Osteoblast (primary cell): Measurements from ENCODE around the gene IPPK. TPM values are rescaled to one million over a fixed set of nuclear protein-coding genes. Genes with fewer than 3 reads are reported as not detected.

Source experiments
- DNase-seq: peaks from one replicate; pipeline ENCODE4 v3.0.0; 2011; ENCODE audit warnings: low spot score, mixed read lengths; ENCODE audit not compliant: insufficient read length; ENCODE audit errors: missing footprints
- H2AFZ ChIP-seq: 2 replicates; pipeline ENCODE4 v1.6.0; 2011; ENCODE audit warnings: mild to moderate bottlenecking, low read length
- H3K27ac ChIP-seq: 2 replicates; pipeline ENCODE4 v1.5.1; 2011; ENCODE audit warnings: mild to moderate bottlenecking, low read depth, low read length, moderate library complexity
- H3K27me3 ChIP-seq: 2 replicates; pipeline ENCODE4 v1.6.0; 2012; ENCODE audit warnings: mild to moderate bottlenecking, control low read depth, inconsistent platforms, low read length, moderate library complexity; ENCODE audit not compliant: insufficient read depth
- H3K36me3 ChIP-seq: 2 replicates; pipeline ENCODE4 v1.5.1; 2011; ENCODE audit warnings: mild to moderate bottlenecking, low read length, control low read depth, moderate library complexity; ENCODE audit not compliant: insufficient read depth
- H3K4me1 ChIP-seq: 2 replicates; pipeline ENCODE4 v1.5.1; 2011; ENCODE audit warnings: mild to moderate bottlenecking, low read length, control low read depth, moderate library complexity; ENCODE audit not compliant: insufficient read depth
- H3K4me2 ChIP-seq: 2 replicates; pipeline ENCODE4 v1.6.0; 2011; ENCODE audit warnings: mild to moderate bottlenecking, low read length; ENCODE audit not compliant: insufficient read depth
- H3K4me3 ChIP-seq: fragments of 200-600 bp; sonication (generic); 3 replicates; pipeline ENCODE4 v1.5.1; 2012; ENCODE audit warnings: mild to moderate bottlenecking, low read length, inconsistent platforms; ENCODE audit not compliant: insufficient read depth
- H3K79me2 ChIP-seq: 2 replicates; pipeline ENCODE4 v1.6.0; 2012; ENCODE audit warnings: mild to moderate bottlenecking, low read length, control low read depth, inconsistent platforms; ENCODE audit not compliant: insufficient read depth
- H3K9me3 ChIP-seq: 2 replicates; pipeline ENCODE4 v1.5.1; 2011; ENCODE audit warnings: low read depth, low read length, control low read depth
- H4K20me1 ChIP-seq: 2 replicates; pipeline ENCODE4 v1.6.0; 2012; ENCODE audit warnings: mild to moderate bottlenecking, low read length, control low read depth; ENCODE audit not compliant: insufficient read depth
- total RNA-seq: library from RNA; depleted of rRNA; stranded (reverse); fragments of >200 nt; gene quantifications from 2 replicates; pipeline ENCODE4 v1.2.3, GENCODE V29; 2012
- TF ChIP-seq, protein P1 (sequence below): IDR thresholded peaks from 2 replicates; pipeline ENCODE4 v1.5.1; 2011; ENCODE audit warnings: mild to moderate bottlenecking, low read depth, low read length, moderate library complexity; ENCODE audit errors: extremely low read depth

IPPK gene
- total RNA-seq, 1 donor = 9.4 TPM

DNA sequence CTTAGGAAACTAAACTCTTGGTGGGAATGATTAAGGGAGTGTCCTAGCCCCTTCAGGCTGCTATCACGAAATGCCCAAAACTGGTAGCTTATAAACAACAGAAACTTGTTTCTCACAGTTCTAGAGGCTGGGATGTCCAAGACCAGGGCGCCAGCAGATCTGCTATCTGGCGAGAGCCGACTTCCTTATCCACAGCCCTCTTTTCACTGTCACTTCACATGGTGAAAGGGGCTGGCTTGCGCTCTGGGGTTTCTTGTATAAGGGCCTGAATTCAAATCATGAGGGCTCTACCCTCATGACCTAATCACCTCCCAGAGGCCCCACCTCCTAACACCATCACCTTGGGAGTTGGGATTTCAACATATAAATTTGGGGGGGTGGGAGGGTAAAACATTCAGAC is 49.1 kb downstream of the IPPK start:
- TF ChIP-seq, protein P1, sequence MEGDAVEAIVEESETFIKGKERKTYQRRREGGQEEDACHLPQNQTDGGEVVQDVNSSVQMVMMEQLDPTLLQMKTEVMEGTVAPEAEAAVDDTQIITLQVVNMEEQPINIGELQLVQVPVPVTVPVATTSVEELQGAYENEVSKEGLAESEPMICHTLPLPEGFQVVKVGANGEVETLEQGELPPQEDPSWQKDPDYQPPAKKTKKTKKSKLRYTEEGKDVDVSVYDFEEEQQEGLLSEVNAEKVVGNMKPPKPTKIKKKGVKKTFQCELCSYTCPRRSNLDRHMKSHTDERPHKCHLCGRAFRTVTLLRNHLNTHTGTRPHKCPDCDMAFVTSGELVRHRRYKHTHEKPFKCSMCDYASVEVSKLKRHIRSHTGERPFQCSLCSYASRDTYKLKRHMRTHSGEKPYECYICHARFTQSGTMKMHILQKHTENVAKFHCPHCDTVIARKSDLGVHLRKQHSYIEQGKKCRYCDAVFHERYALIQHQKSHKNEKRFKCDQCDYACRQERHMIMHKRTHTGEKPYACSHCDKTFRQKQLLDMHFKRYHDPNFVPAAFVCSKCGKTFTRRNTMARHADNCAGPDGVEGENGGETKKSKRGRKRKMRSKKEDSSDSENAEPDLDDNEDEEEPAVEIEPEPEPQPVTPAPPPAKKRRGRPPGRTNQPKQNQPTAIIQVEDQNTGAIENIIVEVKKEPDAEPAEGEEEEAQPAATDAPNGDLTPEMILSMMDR = no peak
- Histone ChIP-seq H2AFZ (no peak overlapping the region), H3K4me3 (no peak overlapping the region), H3K4me1 (no peaks in the 10 kb centered on the region), H3K27me3 (no peaks in the 10 kb centered on the region), H3K27ac (no peak overlapping the region), H3K79me2 (no peaks in the 10 kb centered on the region), H3K4me2 (no peak overlapping the region), H4K20me1 (peaks cover 6% of the 10 kb centered on the region), H3K9me3 (no peaks in the 10 kb centered on the region), H3K36me3 (peaks cover 67% of the 10 kb centered on the region)
- DNase-seq = no peak

DNA sequence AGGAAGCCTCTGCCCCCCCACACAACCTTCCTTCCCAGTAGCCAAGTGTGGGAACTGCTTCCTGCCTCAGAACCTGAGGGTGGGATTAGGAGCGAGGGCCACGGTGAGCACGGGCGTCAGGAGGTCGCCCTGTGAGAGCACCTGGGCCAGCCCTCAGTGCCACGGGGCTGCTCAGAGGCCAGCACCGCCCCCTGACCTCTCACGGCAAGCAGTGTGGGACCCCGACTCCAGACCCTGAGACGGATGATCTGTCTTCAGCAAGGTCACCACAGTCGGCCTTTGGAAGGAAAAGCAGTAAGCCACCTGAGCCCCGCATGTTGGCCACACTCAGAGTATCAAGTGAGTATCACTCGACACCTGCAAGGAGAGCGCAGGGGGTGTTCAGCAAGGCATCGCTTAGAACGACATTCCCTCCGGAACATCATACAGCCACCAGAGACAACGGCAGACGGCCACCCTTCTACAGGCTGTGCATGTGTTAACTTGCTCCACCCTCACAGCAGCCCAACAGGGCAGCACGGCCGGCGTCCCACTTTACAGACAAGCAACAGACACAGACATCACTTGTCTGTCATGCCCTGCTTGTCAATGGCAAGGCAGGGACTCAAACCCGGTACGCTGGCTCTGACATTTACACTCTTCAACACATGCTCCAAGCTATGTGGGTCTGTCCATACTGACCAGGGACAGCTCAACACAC is 50.2 kb downstream of the IPPK start:
- H3K36me3 ChIP-seq = peaks cover 65% of the 10 kb centered on the region
- peaks cover 6% of the 10 kb centered on the region for H4K20me1 ChIP-seq
- TF ChIP-seq, protein P1 = no peak
- no peaks in the 10 kb centered on the region for H3K9me3 ChIP-seq
- H3K27me3 ChIP-seq = no peaks in the 10 kb centered on the region
- DNase-seq = no peak
- peaks cover 3% of the 10 kb centered on the region for H3K4me1 ChIP-seq
- no peaks in the 10 kb centered on the region for H3K79me2 ChIP-seq
- no peak overlapping the region for H2AFZ ChIP-seq
- H3K27ac ChIP-seq = no peak overlapping the region
- no peak overlapping the region for H3K4me3 ChIP-seq
- H3K4me2 ChIP-seq = no peak overlapping the region

DNA sequence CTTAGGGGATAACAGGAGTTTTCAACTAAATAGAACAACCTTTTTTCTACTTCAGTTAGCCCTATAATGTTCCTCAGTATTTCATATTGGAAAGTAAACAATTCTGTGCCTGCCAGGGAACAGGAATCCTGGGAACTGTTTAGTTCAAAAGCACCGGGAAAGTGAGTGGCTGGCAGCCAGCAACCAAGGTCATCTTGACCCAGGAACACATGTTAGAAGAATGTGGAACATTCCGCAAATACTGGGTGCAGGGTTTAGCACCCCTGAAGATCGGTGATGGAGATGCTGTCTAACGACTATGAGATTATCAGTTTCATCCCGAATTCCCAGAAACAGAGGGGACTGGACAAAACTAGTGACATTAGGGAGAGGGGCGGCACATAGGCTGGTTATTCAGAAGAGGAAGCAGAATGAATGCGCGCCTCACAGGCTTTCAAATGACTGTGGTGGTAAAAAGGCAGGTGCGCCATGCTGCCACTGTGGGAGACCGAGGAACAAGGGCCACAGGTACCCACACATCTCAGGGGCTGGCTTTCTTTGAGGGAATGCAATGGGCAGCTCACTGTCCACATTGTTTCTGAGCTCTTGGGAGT is 51.2 kb downstream of the IPPK start:
- Histone ChIP-seq H3K4me3 (no peak overlapping the region), H3K4me1 (peaks cover 3% of the 10 kb centered on the region), H4K20me1 (peaks cover 6% of the 10 kb centered on the region), H3K36me3 (peaks cover 56% of the 10 kb centered on the region), H3K27me3 (no peaks in the 10 kb centered on the region), H2AFZ (no peak overlapping the region), H3K9me3 (no peaks in the 10 kb centered on the region), H3K27ac (no peak overlapping the region), H3K79me2 (no peaks in the 10 kb centered on the region), H3K4me2 (no peak overlapping the region)
- no peak for DNase-seq
- TF ChIP-seq, protein P1 = no peak

DNA sequence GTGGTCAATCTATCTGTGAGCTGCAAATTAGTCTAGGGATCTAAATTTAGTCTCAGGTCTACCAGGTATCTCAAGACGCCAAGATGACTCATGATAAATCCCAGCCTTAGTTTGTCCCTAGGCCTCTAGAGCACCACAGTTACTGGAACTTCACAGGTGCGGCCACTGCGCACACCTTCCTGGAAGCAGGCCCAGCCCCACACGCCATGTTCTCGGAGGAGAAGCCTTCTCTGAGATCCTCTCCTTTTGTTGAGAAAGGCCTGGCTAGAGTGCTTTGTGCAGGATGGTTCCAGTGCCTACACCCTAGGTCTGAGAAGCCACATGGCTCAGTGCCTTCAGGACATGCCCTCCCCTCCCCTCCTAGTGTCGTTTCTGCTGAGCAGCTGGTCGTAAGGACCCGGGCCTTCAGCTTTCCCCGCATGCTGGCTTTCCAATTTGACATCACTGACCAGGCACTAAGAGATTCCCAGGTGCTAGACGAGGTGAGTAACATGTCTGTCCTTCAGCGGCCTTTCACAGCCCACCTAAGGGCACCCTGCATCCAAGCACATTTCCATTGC is 51.9 kb downstream of the IPPK start:
- no peaks in the 10 kb centered on the region for H3K9me3 ChIP-seq
- peaks cover 3% of the 10 kb centered on the region for H3K4me1 ChIP-seq
- no peak for DNase-seq
- H3K27me3 ChIP-seq = no peaks in the 10 kb centered on the region
- H4K20me1 ChIP-seq = peaks cover 6% of the 10 kb centered on the region
- H3K4me3 ChIP-seq = no peak overlapping the region
- TF ChIP-seq, protein P1 = no peak
- no peak overlapping the region for H3K4me2 ChIP-seq
- no peak overlapping the region for H2AFZ ChIP-seq
- no peaks in the 10 kb centered on the region for H3K79me2 ChIP-seq
- no peak overlapping the region for H3K27ac ChIP-seq
- peaks cover 60% of the 10 kb centered on the region for H3K36me3 ChIP-seq
